ENCODE results near the gene TCTA.

The TCTA gene

DNA sequence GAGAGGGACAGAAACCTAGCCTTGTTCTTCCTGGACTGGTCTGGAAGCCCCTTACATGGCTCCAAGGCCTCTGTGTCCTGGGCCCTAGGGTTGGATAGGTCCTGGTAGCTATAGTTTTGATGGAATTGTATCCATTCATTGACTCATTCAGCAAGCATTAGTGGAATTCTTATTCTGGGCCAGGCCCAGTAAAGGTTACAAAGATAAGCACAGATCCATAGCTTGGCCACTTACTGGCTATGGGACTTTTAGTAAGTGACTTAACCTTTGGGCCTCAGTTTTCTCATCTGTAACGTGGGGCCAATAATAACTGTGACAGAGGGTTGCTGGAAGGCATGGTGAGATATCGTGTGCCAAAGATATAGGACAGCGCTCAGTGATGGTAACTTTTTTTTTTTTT, 44.2 kb downstream of the TCTA start:
- no peak for DNase-seq (ENCODE audit: low read depth in 2 of 2, low spot score in 1 of 2)

GRCh38 chr3:49460188-49460890, 48.1 kb downstream of the TCTA start:
- no peak for DNase-seq (ENCODE audit: low read depth in 2 of 2, low spot score in 1 of 2)

- DNase-seq (ENCODE audit: low read depth in 2 of 2, low spot score in 1 of 2) = no peak
Observed at GRCh38 chr3:49460956-49461355, 48.7 kb downstream of the TCTA start.

DNA sequence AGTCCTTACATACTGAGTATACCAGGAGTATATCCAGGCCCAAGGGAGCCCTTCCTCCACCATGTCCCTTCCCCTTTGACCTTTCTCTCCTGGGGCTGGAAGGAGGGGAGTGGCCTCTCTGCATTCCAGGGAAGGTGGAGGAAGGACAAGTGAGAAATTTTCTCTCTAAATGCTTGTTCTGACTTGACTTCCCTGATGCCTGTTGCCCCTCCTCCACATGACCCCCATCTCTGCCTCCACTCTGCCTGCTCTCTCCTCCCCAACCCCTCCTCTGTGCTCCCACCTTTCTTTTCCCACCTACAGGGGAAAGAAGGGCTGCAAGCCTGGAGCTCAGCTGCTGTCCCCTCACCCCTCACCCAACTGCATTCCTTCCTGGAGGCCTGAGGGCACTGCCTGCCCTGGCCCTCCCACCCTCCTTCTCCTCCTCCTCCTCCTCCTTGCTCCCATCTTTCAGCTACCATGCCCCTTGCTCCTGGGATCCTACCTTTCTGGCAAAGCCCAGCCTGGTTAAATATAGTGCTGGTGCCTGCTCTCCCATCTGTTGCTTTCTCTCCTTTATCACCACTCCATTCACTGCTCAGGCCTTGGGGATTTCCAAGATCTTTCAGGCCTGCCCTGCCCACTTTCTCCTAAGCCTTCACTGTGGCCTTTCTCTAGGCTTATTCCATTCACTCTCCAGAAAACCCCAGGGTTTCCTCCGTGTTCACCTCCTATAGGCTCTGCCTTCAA, 49.4 kb downstream of the TCTA start:
- DNase-seq (ENCODE audit: low read depth in 2 of 2, low spot score in 1 of 2) = no peak

DNA sequence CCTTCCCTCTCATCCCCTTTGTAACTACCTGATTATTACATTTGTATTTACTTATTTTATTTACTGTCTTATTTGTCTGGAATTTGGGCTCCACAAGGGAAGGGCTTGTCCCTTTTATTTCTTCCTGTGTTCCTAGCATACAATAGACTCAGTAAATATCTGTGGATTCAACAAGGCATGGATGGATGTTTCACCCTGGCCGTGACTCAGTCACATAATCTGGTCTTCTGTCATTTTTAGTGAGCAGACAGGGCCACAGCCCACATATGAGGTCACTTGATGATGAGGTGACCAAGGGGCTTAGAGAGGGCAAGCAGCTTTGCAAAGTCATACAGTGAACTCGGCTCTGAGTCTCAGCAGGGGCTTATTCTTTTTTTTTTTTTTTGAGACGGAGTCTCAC, 50.0 kb downstream of the TCTA start:
- DNase-seq (ENCODE audit: low read depth in 2 of 2, low spot score in 1 of 2) = no peak

- no peak for DNase-seq (ENCODE audit: low read depth in 2 of 2, low spot score in 1 of 2)
Observed at GRCh38 chr3:49465270-49466034, 53.2 kb downstream of the TCTA start.
